Measurements from ENCODE around the gene TCEA3.

Gene TCEA3

DNA sequence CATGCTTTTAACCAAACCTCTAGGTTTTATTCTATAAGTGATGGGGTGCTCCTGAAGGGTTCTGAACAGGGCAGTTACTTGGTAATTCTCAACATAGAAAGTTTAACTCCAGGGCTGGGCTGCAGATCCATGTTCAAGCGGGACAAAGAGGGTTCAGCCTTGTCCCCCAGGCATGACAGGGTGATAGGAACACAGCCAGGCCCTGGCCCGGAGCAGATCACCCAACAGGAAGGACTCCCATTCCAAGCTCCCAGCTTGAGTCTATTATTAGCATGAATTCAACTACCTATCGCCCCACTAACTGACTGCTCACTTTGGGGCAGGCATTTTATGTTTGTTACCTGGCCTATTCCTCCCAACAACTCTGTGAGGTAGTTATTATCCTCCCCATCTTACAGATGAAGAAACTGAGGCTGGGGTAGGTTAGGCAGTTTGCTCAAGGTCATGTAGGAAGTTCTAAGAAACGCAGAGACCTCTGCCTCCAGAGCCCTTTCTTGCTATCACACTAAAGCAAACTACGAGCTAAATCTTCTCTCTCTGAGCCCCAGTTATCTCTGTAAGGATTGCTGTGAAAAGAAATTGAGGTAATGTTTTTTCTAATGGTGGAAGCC is 44.9 kb upstream of the TCEA3 start:
- DNase-seq (ENCODE audit: low read depth): no peak
- TF ChIP-seq, protein P1, sequence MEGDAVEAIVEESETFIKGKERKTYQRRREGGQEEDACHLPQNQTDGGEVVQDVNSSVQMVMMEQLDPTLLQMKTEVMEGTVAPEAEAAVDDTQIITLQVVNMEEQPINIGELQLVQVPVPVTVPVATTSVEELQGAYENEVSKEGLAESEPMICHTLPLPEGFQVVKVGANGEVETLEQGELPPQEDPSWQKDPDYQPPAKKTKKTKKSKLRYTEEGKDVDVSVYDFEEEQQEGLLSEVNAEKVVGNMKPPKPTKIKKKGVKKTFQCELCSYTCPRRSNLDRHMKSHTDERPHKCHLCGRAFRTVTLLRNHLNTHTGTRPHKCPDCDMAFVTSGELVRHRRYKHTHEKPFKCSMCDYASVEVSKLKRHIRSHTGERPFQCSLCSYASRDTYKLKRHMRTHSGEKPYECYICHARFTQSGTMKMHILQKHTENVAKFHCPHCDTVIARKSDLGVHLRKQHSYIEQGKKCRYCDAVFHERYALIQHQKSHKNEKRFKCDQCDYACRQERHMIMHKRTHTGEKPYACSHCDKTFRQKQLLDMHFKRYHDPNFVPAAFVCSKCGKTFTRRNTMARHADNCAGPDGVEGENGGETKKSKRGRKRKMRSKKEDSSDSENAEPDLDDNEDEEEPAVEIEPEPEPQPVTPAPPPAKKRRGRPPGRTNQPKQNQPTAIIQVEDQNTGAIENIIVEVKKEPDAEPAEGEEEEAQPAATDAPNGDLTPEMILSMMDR (conservative IDR thresholded peaks at IDR 0.05; ENCODE audit: low read depth, low read length): no peak
- H3K4me3 ChIP-seq (ENCODE audit: low read length): no peak overlapping the region

DNA sequence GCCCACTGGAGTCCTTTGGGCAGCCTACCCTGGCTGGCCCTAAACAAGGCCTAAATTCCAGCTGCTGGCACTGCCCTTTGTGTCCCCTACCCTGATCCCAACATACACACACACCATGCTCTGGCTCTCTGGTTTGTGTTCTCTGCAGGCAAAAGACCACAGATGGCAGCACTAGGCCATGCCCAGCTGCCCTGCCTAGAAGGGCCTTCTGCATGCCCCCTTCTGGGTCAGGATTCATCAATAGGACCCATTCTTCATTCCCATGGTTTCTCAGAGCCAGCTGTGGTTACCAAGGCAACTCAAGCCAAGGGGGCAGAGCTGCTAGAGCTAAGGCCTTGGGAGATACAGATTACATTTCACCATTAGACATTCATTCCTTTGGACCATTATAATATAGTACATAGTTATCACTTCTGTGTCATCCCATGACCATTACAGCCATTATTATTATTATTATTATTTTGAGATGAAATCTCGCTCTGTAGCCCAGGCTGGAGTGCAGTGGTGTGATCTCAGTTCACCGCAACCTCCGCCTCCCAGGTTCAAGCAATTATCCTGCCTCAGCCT is 42.0 kb upstream of the TCEA3 start:
- TF ChIP-seq, protein P1 (conservative IDR thresholded peaks at IDR 0.05; ENCODE audit: low read depth, low read length): no peak
- no peak overlapping the region for H3K4me3 ChIP-seq (ENCODE audit: low read length)
- DNase-seq (ENCODE audit: low read depth): no peak

DNA sequence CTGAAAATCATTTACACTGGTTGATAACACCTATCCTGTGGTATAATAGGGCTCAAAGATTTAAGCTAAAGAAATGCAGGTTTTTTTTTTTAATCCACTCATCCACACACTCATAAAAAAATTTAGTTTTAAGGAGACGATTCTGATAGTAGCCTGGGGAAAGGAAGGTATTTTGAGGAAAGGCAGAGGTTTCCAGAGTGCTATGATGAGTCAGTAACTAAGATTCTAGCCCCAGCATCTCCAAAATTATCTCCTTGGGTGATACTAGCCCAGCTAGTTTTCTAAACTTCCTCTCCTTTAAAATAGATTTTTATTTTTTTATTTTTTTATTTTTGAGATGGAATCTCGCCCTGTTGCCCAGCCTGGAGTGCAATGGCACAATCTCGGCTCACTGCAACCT is 38.7 kb upstream of the TCEA3 start:
- TF ChIP-seq, protein P1 (conservative IDR thresholded peaks at IDR 0.05; ENCODE audit: low read depth, low read length): no peak
- no peak for DNase-seq (ENCODE audit: low read depth)
- H3K4me3 ChIP-seq (ENCODE audit: low read length): no peak overlapping the region

DNA sequence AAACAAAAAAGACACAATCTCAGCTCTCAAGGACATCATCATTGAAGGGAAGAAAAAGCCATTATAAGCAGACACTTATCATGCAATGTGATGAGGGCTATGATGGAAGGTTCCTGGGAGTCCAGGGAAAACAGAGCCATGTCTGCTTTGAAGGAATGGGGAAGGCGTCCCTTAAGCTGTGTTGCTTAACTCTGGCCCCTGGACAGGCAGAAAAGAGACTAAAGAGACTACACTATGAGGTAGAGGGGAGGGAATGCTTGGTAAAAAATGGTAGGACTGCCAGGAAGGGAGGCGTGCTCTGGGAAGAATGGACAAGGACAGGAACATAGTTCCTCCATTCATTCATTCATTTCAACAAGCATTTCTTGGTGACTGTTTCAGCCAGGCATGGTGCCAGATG is 38.2 kb upstream of the TCEA3 start:
- no peak overlapping the region for H3K4me3 ChIP-seq (ENCODE audit: low read length)
- TF ChIP-seq, protein P1 (conservative IDR thresholded peaks at IDR 0.05; ENCODE audit: low read depth, low read length): no peak

DNA sequence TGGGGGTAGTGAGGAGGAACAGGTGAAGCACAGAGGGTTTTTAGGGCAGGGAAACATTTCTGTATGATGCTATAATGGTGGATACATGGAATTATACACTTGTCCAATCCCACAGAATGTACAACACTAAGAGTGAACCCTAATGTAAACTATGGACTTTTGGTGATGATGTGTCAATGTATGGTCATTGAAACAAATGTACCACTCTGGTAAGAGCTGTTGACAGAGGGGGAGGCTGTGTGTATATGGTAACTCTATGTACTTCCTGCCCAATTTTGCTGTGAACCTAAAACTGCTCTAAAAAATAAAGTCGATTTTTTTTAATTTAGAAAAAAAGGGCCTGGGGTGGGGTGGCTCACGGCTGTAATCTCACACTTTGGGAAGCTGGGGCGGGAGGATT is 36.5 kb upstream of the TCEA3 start:
- no peak overlapping the region for H3K4me3 ChIP-seq (ENCODE audit: low read length)
- no peak for DNase-seq (ENCODE audit: low read depth)
- TF ChIP-seq, protein P1 (conservative IDR thresholded peaks at IDR 0.05; ENCODE audit: low read depth, low read length): no peak

More for the DNA sequence above, 38.2 kb upstream of the TCEA3 start:
- DNase-seq (ENCODE audit: low read depth): no peak

DNA sequence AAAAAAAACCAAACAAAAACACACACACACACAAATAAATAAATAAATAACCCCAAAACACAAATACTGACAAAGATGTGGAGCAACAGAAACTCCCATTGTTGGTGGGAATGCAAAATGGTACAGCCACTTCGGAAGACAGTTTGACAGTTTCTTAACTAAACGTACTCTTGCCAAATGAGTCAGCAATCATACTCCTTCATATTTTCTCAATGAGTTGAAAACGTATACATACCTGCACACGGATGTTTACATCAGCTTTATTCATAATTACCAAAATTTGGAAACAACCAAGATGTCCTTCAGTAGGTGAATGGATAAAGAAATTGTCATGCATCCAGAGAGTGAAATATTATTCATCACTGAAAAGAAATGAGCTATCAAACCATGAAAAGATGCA is 36.0 kb upstream of the TCEA3 start:
- no peak overlapping the region for H3K4me3 ChIP-seq (ENCODE audit: low read length)
- TF ChIP-seq, protein P1 (conservative IDR thresholded peaks at IDR 0.05; ENCODE audit: low read depth, low read length): no peak
- no peak for DNase-seq (ENCODE audit: low read depth)

DNA sequence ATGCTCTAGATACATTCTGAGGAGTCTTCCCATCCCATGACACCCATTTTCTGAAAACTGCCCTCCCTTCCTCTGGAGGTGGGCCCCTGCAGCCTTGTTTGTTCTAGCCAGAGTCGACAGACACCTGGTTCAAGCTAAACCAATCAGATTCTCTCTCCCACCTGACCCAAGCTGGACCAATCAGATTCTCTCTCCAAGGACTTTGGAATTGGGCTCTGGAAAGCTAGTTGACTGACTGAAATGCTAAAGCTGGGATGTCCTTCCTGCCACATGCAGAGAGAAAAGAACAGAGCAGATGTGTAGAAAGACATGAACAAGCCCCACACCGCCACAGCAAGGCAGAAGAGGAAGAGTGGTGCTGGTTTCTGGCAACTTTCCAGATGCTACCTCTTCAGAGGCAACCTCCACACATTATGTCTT is 34.8 kb upstream of the TCEA3 start:
- DNase-seq (ENCODE audit: low read depth): no peak
- TF ChIP-seq, protein P1 (conservative IDR thresholded peaks at IDR 0.05; ENCODE audit: low read depth, low read length): no peak
- H3K4me3 ChIP-seq (ENCODE audit: low read length): no peak overlapping the region
